ENCODE data around the gene PSORS1C2.
"Not testable (repeated sequence)": the region's sequence is repeated elsewhere in the genome, so short reads cannot be mapped to it uniquely, and the experiment has no call there.

The PSORS1C2 gene

DNA sequence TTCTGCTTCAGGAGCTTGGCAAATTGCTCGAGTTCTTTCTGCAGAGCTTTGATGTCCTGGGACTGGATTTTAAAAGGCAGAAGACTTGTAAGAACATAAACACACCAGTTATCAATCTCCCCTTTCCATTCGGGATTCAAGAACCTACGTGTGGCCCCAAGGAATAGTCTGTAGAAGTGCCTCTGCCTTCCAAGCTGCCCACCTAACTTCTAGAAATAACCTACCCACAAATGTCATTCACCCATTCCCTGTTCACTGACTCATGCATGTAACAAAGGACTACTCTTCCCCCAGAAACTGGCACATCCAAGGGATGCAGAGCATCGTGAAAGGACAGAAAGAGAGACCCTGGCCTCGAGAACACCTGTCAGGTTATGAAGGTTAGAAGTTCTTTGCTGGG lies 27.1 kb upstream of the PSORS1C2 start:
- no peak for DNase-seq (ENCODE audit: low spot score)

GRCh38 chr6:31165064-31165832 lies 26.4 kb upstream of the PSORS1C2 start:
- DNase-seq (ENCODE audit: low spot score): not testable (repeated sequence)

DNA sequence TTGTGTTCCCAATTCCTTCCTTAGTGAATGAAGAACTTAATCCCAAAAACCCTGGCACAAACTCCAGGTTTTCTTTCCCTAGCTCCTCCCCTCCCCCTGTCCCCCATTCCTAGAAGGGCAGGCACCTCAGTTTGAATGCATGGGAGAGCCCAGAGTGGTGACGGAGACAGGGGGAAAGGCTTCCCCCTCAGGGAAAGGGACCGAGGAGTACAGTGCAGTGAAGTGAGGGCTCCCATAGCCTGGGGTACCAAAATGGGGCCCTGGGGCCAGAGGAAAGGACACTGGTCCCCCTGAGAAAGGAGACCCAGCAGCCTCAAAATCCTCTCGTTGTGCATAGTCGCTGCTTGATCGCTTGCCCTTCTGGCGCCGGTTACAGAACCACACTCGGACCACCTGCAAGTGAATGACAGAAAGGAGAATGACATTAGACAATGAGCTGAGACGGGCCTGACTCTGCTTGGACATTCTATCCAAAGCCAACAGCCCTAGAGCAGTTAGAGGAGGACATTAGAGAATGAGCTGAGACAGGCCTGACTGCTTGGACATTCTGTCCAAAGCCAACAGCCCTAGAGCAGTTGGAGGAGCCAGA lies 25.7 kb upstream of the PSORS1C2 start:
- not testable (repeated sequence) for DNase-seq (ENCODE audit: low spot score)

- DNase-seq (ENCODE audit: low spot score): no peak
These were observed 25.1 kb upstream of the PSORS1C2 start for GRCh38 chr6:31163922-31164321.

GRCh38 chr6:31162463-31163165 lies 23.7 kb upstream of the PSORS1C2 start:
- DNase-seq (ENCODE audit: low spot score): no peak

DNA sequence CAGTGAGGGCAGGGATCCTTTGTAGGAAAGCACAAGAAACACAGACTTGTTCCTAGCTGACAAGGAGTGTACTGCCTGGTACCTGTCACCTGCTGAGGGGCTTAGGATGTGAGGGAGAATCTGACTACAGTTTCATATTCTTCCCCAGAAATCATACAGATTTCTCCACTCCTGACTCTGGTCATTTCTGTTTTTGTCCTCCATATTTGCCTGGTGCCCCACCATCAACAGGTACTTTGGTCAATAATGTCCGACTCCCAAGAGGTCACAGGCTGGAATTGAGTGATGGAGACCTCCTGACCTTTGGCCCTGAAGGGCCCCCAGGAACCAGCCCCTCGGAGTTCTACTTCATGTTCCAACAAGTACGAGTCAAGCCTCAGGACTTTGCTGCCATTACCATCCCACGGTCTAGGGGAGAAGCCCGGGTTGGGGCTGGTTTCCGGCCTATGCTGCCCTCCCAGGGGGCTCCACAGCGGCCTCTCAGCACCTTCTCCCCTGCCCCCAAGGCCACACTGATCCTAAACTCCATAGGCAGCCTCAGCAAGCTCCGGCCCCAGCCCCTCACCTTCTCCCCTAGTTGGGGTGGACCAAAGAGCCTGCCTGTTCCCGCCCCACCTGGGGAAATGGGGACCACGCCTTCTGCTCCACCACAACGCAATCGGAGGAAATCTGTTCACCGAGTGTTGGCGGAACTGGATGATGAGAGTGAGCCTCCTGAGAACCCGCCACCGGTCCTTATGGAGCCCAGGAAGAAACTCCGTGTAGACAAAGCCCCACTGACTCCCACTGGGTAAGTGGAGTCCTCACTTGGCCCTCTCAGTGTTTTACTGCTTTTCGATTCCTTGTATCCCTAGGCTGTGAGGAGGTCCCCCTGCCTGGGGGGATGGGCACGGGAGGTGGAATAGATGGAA lies 22.6 kb upstream of the PSORS1C2 start:
- DNase-seq (ENCODE audit: low spot score): no peak

- DNase-seq (ENCODE audit: low spot score): peak; percentile 31
These were observed 20.3 kb upstream of the PSORS1C2 start for GRCh38 chr6:31158863-31159855.

GRCh38 chr6:31158140-31158862 lies 19.4 kb upstream of the PSORS1C2 start, which contains the start of gene TCF19:
Gene TCF19, plus strand, starts transcription at chr6:31158589. Its CDS starts 881 bp downstream, at chr6:31159470.
- DNase-seq (ENCODE audit: low spot score): peak; percentile 99

DNA sequence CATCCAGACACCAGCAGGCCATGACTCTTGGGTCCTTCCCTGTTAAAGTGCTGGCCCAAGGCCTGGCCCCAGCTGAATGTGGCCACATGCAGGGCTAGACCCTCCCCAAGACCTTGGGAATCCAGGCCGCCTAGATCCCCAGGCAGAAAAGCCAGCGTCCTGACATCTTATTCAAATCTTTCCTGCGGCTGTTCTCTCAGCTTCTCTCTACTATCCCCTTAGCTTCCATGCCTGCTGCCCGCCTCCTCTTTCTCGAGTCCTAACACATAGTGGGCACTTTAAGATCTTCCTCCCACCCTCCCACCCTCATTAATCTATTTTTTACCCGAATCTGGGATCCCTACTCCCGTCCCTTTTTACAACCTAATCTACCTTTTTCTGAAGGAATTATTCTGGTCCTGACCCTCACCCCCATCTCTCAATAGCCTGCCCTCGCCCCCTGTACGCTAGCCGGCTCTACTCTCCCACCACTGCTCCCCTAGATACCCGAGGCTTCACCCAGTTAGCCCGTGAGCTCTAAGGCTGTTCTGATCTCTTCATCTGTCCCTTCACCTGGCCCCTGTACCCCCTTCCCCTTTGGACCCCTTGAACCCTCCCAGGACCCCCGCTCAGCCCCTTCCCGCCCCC lies 18.8 kb upstream of the PSORS1C2 start, which contains the start of gene CCHCR1:
Gene CCHCR1, minus strand, starts transcription at position 290 of the 627 bp plus-strand sequence. Its CDS starts 202 bp downstream, at position 88.
- no peak for DNase-seq (ENCODE audit: low spot score)

DNA sequence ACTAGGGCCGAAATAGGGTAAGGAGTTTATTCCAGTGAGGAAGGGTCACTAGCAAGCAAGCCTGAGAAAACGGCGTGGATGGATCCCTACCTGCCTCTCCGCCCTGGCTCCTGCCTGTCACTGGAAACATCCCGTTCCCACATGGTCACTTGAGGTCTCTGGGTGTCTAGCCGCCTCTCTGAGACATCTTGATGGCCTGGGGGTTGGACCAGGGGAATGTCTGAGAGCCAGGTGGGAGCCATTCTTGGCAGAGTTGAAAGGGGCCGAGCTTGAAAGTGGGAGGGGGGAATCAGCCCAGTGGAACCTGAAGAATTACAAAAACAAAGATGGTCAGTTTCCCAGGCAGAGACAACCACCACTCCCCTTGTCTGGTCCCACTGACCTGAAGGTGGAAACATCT lies 17.8 kb upstream of the PSORS1C2 start:
- DNase-seq (ENCODE audit: low spot score): no peak

GRCh38 chr6:31154436-31154835 lies 15.6 kb upstream of the PSORS1C2 start:
- DNase-seq (ENCODE audit: low spot score): no peak

- no peak for DNase-seq (ENCODE audit: low spot score)
These were observed 13.9 kb upstream of the PSORS1C2 start for GRCh38 chr6:31152781-31153180.

DNA sequence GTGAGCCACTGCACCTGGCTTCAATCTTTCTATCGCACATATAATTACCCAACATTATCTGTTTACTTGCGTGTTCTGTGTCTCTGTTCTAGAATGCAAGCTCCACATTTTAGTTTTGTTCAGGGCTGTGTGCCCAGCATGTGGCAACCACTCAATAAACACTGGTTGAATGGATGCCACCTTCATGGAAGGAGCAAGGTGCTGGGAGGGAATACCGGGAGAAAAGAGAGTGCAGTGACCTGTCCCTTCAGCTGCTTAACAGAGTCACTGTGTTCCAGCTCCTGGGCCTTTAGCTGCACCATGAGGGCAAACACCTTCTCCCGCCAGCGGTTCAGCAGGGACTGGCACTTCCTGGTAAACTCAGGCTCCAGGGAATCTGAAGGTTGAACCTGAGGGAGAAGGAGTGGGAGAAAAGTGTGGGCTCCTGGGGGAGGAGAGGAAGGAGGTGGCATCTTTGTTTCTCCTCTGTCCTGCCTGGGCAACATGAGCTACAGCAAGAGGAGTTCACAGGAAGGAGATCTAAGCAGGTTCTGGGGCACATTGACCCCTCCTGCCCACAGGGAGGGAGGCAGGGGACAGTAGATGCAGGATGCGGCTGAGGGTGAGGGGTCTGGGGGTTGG lies 11.1 kb upstream of the PSORS1C2 start:
- no peak for DNase-seq (ENCODE audit: low spot score)

DNA sequence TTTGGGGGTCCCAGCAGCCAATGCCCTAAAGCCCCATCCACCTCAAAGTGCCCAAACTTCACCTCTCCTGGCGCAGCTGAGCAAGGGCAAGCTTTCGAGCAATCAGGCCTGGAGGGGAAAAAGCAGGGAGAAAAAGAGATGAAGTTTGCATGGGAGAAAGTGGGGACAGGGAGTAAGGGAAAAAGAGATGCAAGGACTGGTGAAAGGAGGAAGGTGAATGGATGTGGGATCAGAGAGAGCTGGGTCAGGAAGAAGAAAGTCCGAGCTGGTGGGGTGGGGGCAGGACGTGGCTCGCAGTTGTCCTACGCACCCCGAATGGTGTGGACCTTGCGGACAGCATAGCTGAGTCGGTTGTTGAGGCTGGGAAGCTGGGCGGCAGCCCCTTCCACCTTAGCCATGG lies 6.5 kb upstream of the PSORS1C2 start:
- DNase-seq (ENCODE audit: low spot score): no peak

GRCh38 chr6:31144970-31145340 lies 6.1 kb upstream of the PSORS1C2 start:
- no peak for DNase-seq (ENCODE audit: low spot score)

DNA sequence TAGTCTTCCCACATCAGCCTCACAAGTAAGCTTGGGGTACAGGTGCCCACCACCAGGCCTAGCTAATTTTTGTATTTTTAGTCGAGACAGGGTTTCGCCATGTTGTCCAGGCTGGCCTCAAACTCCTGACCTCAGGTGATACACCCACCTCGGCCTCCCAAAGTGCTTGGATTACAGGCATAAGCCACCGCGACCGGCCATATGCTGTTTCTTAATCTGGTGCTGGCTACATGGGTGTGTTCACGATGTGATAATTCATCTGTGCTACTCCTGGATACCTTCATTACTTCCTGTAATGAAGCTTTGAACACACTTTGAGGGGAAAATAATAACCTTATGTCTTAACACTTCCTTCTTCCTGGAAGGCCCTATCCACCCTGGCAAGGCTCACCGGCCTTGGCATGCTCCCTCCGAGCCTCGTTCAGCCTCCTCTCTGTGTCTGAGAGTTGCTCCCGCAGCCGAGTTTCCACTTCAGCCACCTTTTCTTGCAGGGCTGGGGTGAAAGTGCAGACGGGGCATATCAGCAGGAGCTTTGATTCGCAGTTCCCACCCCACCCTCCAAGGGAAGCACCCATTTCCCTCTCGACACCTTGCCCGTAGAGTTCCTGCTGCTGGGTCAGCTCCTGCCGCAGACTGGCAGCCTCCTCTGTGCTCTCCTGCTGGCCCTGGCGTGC lies 5.6 kb upstream of the PSORS1C2 start:
- DNase-seq (ENCODE audit: low spot score): no peak

DNA sequence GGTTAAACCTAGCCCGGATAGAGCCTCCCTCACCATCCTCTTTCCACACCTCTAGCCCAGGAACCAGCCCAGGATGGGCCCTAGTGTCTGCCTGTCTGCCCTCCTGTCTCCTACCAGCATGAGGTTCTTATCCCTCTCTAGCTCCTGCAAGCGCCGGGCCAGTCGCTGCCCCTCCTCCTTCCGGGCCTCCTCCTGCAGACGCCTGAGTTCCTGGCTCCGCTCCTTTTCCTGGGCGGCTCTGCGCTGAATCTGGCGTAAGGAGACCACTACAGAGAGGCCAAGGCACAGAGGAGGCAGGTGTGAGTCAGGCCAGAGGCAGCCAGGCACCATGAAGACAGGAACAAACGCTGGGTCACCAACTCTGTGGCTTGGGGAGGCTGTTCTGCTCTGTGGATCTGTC lies 4.3 kb upstream of the PSORS1C2 start:
- peak; percentile 89 for DNase-seq (ENCODE audit: low spot score)

- no peak for DNase-seq (ENCODE audit: low spot score)
These were observed 3.5 kb upstream of the PSORS1C2 start for GRCh38 chr6:31142361-31142761.
